Right cardiac atrium (tissue), 5 donors: ENCODE measurements around the gene CBARP. TPM values are rescaled to one million over a fixed set of nuclear protein-coding genes. Genes with fewer than 3 reads are reported as not detected.

Source experiments
- ATAC-seq, 2 donors: fragments of 200-7000 bp; cut with Tn5 transposase; one replicate each; pipeline versions ENCODE4 v1.8.0 to v1.9.1; 2020; ENCODE audit warnings: moderate library complexity in 2 of 2, mild to moderate bottlenecking in 1 of 2
- DNase-seq, 3 donors: peaks; one replicate each; pipeline ENCODE4 v3.0.0-alpha.2; 2020
- H3K27ac ChIP-seq: one replicate; pipeline ENCODE4 v1.5.1; 2013; ENCODE audit warnings: mild to moderate bottlenecking, low read length, control low read depth, moderate library complexity
- H3K27me3 ChIP-seq: one replicate; pipeline ENCODE4 v1.6.1; 2013; ENCODE audit not compliant: control insufficient read depth, insufficient read depth
- H3K4me1 ChIP-seq: one replicate; pipeline ENCODE4 v1.6.1; 2013; ENCODE audit warnings: low read length; ENCODE audit not compliant: control insufficient read depth, insufficient read depth
- H3K4me3 ChIP-seq: one replicate; pipeline ENCODE4 v1.5.1; 2013; ENCODE audit warnings: low read length, control low read depth
- H3K9me3 ChIP-seq: one replicate; pipeline ENCODE4 v1.6.1; 2013; ENCODE audit warnings: low read length; ENCODE audit not compliant: control insufficient read depth
- WGBS: extraction: QIAGEN DNeasy Blood & Tissue Kit; methylation state at CpG from one replicate; pipeline ENCODE4 v1.1.7; 2013; 5-methylcytosine and 5-hydroxymethylcytosine counted together
- intact Hi-C, 4 donors: fragments of 100-400 bp; cut with DNase I; formaldehyde crosslinking; loops; one replicate each; pipeline versions ENCODE4 v1.11.0 to v1.14.0; 2022 to 2023
- polyA plus RNA-seq: library from polyadenylated mRNA; stranded (reverse); fragments of 200-250 nt; gene quantifications from one replicate; pipeline ENCODE4 v1.2.3, GENCODE V29; 2013
- total RNA-seq, 4 donors: library from RNA; stranded (reverse); fragmentation: NEBNext Ultra II Directional; extraction: Animal tissue kit (Norgen Biotek cat#: 25700); gene quantifications; one replicate each; pipeline ENCODE4 v1.2.1, GENCODE V29; 2021
- donor health status: healthy with polysubstance abuse.
- donor health status: DM: no; HTN: yes; CAD: no.
- donor health status: DM: no; HTN: no; CAD: no.
- donor health status: DM: no; HTN: yes; CAD: no; lungs with severe emphysema.
- donor health status: DM: yes; HTN: yes; CAD: no.

CBARP gene
- total and polyA plus RNA-seq, 5 donors = 0.89 to 2.2 (median 1.2) TPM

DNA sequence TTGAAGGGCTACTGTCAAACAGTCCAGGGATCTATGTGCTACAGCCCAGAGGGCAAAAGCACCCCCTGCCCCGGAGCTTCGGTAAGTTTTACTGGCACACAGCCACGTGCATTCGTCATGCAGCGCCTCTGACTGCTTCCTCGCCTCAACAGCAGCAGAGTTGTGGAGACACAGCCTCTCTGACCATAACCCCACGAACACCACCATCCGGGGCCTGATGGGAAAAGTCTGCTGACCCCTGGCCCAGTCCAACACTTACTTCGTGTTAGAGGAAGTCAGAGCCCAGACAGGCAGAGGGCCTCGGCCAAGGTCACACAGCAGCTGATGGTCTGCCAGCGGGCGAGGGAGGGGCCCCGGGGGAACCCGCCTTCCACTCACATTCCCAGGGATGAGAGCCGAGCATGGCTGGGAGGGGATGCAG, 5.1 kb downstream of the CBARP start:
- 21% methylated on average over 15 of the region's 15 CpGs for WGBS
- H3K9me3 ChIP-seq = no peaks in the 10 kb centered on the region
- ATAC-seq = peak; percentile 5 to 31
- no peaks in the 10 kb centered on the region for H3K4me1 ChIP-seq
- peak in 2 of 3 donors; percentile 73 to 82 for DNase-seq
- H3K4me3 ChIP-seq = no peak overlapping the region
- no peaks in the 10 kb centered on the region for H3K27me3 ChIP-seq
- intact Hi-C loops = no loop called here
- H3K27ac ChIP-seq = peak overlapping the region; percentile 43

DNA sequence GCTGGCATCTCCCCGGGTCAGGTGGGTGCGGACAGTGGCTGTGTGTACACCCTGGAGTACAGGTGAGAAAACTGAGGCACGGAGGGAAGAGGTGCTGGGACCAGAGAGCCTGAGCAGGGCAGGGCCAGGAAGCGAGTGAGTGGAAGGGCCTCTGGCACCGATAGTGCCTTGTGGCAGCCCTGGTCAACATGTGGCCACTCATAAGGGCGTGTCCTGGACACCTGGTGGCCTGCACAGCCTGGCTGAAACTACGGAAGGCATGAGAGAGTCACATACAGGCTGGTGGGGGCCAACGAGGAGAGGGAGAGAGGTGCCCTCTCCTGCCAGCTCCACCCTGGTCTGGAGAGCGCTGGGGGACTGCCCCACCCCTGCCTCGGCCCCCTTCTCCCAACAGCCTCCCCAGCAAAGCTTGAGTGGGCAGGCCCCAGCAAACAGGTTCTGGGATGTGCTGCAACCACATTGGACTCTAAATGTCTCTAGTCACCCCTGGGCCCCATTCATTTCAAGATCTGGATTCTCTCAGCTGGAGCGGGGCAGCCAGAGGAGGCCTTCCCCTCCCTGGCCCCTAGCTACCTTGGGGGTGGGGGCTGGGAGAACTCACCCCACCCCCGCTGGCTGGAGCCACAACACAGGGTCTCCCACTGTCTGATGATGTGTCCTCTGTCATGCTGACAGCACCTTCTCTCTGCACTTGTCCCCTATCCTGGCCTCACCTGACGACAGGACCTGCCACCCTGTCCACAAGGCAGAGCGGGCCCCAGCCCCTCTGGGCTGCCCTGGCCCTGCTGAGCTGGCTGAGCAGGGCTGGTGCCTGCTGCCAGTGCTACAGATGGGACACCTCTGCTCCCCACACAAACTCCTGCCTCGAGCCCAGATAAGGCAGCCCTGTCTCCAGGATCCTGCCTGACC, 5.8 kb downstream of the CBARP start:
- peak in 1 of 2 donors; percentile 2 for ATAC-seq
- no peaks in the 10 kb centered on the region for H3K4me1 ChIP-seq
- H3K9me3 ChIP-seq = no peaks in the 10 kb centered on the region
- WGBS = 78% methylated on average over 15 of the region's 15 CpGs
- H3K27me3 ChIP-seq = no peaks in the 10 kb centered on the region
- peak overlapping the region; percentile 43 for H3K27ac ChIP-seq
- no peak overlapping the region for H3K4me3 ChIP-seq
- no peak for DNase-seq
- intact Hi-C loops = no loop called here

DNA sequence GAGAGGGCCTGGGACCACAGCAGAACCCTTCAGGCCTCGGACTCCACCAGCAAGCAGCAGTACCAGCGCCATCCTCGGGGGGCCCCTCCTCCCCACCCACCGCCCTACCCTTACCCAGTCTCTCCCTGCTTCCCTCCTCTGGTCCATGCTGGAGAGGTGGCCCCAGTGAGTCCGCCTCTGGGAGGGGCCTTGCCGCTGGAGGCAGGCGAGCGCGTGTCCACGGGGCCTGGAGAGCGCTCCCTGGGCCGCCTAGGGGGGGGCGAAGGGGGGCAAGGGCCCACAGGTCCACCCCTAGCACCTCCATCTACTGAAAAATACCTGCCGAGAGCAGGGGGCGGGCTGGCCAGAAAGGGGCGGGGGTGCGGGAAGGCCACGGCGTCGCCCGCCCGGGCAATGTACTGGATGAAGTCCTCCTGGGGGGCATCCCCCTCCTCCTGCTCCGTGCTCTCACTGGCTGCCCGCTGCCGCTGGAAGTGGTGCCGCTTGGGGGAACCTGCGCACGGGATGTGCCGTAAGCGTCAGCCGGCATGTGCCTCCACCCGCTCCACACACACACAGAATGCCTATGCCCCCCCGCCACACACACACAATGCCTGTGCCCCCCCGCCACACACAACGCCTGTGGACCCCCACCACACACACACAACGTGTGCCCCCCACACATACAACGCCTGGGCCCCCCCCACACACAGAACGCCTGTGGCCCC, 6.9 kb downstream of the CBARP start:
- H3K9me3 ChIP-seq = no peaks in the 10 kb centered on the region
- intact Hi-C loops = no loop called here

DNA sequence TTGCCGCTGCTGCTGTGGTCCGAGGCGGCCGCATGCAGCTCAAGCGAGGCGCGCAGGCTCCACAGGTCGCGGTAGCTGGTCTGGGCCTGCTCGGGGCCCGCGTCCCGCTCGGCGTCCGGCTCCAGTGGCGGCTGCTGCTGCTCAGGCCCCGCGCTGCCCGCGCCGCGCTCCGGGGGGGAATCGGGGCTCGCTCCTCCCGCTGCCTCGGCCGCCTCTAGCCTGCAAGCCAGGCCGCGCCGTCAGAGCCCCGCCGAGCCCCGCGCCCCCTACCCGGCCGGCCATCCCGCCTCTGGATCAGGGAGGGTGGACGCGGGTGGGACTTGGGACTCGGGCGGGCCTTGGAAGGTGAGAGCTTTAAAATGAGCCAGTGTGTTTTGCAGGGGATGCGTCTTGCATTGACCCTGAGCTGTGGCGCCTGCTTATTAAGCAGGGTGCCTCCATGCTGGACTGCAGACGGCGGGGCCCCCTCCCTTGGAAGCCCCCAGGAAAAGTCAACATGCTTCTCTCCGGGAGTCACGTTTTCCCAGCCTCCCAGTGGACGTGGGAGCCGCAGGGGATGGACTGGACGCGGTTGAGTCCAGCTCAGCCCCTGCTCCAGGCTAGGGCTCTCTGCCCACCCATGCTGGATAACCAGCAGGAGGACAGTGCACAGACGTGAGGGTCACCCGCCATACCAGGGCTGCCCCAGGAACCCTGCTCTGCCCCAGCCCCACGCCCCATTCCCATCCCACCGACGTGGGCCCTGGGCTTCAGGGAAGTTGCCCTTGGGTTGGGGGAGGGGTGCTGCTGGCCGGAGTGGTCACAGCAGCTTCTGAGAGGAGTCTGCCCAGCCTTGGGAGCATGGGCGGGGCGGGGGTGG, 7.7 kb downstream of the CBARP start:
- Histone ChIP-seq H3K4me1 (no peaks in the 10 kb centered on the region), H3K27ac (no peak overlapping the region), H3K9me3 (no peaks in the 10 kb centered on the region), H3K4me3 (no peak overlapping the region), H3K27me3 (no peaks in the 10 kb centered on the region)
- intact Hi-C loops = no loop called here
- no peak for ATAC-seq
- DNase-seq = no peak
- 90% methylated on average over 61 of the region's 61 CpGs for WGBS

More for the DNA sequence above, 6.9 kb downstream of the CBARP start:
- DNase-seq = no peak
- no peak for ATAC-seq
- Histone ChIP-seq H3K4me3 (no peak overlapping the region), H3K27ac (no peak overlapping the region), H3K27me3 (no peaks in the 10 kb centered on the region), H3K4me1 (no peaks in the 10 kb centered on the region)
- WGBS = 84% methylated on average over 38 of the region's 38 CpGs

DNA sequence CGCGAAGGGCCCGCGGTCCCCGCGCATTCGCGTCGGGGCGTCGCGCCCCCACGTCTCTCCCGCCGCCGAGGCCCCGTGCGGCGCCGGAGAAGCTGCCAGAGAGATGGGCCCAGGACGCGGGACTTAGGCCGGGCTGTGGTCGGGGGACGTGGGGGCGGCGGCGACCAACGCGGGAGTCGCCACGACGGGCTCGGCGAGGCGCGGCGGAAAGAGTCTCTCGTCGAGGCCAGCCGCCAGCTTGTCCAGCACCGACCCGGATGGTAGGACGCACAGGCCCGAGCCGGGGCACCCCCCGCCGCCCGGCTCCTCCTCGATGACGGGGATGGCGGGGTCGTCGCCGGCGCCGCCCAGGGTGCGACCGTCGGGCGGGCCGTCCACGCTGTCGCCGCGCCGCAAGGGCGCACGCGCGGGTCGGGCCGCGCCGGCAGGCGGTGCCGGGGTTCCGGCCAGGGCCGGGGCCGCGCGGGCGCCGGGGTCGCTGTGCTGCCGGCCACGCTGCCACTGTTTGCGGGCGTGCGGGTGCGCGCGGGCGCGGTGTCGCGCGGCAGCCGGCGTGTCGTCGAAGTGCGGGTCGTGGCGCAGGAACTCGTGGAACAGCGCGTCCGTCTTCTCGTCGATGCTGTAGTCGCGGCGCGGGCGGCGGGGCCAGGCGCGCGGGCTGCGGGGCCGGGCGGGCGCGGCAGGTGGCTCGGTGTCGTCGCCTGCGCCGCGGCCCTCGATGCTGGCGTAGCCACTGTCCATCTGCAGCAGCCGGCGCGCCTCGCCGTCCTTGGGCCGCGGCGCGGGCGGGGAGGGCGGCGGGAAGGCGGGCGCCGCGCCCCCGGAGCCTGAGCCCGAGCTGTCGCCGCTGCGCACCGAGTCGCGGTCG, 8.5 kb downstream of the CBARP start:
- ATAC-seq = no peak
- intact Hi-C loops = no loop called here
- DNase-seq = no peak
- Histone ChIP-seq H3K9me3 (no peaks in the 10 kb centered on the region), H3K4me1 (no peaks in the 10 kb centered on the region), H3K4me3 (no peak overlapping the region), H3K27me3 (no peaks in the 10 kb centered on the region), H3K27ac (no peak overlapping the region)
- WGBS = 95% methylated on average over 158 of the region's 158 CpGs

DNA sequence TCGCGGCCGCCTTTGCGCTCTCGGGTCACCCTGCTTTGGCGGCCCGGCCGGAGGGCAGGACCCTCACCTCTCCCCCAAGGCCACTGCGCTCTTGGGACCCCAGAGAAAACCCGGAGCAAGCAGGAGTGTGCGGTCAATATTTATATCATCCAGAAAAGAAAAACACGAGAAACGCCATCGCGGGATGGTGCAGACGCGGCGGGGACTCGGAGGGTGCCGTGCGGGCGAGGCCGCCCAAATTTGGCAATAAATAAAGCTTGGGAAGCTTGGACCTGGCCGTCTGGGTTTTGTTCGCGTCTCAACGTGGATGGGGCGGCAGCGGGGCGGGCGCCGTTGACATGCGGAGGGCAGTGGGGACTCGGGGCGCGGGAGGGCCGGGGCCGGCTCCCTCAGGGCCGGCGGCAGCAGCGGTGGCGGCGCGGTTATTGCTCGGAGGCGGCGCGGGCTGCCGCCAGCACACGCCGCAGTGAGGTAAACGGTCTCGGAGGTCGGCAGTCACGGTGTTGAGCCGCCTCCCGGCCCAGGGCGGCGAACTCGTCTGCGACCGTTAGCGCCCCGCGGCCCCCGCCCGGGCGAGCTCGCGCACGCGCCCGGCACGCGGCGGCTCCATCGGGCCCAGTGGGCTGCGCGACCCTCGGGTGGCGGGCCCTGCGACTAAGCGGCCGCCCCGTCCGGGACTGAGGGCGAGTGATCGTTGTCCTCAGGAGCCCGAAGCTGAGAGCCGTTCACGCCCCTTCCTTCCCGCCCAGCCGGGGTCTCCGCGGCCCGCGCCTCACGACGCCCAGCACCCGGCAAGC, 9.4 kb downstream of the CBARP start:
- no peak for ATAC-seq
- no peak for DNase-seq
- intact Hi-C loops = no loop called here
- Histone ChIP-seq H3K27ac (no peak overlapping the region), H3K9me3 (no peaks in the 10 kb centered on the region), H3K27me3 (no peaks in the 10 kb centered on the region), H3K4me3 (no peak overlapping the region), H3K4me1 (no peaks in the 10 kb centered on the region)
- 96% methylated on average over 100 of the region's 100 CpGs for WGBS

DNA sequence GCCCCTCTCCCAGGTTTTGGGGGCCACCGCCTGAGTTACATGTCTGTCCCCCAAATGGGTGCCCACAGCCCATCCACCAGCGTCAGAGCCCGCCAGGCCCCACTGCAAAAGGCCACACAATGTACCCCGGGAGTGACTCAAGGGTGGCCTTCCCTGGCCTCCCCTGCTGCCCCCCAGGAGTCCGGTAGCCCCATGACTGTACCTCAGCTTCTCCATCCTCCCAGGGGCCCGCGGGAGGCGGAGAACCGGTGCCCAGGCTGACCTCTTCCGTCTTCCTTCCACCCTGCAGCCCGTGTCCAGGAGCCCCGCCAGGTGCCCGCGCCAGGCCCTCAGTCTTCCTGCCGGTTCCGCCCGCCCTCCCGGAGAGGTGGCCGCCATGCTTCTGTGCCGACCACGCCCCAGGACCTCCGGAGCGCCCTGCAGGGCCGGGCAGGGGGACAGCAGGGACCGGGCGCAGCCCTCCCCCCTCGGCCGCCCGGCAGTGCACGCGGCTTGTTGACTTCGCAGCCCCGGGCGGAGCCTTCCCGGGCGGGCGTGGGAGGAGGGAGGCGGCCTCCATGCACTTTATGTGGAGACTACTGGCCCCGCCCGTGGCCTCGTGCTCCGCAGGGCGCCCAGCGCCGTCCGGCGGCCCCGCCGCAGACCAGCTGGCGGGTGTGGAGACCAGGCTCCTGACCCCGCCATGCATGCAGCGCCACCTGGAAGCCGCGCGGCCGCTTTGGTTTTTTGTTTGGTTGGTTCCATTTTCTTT, 10.3 kb downstream of the CBARP start:
- Histone ChIP-seq H3K9me3 (no peaks in the 10 kb centered on the region), H3K4me3 (no peak overlapping the region), H3K4me1 (no peaks in the 10 kb centered on the region), H3K27ac (no peak overlapping the region), H3K27me3 (no peaks in the 10 kb centered on the region)
- intact Hi-C loops = no loop called here
- WGBS = 92% methylated on average over 56 of the region's 56 CpGs
- DNase-seq (no peak), ATAC-seq (no peak)

DNA sequence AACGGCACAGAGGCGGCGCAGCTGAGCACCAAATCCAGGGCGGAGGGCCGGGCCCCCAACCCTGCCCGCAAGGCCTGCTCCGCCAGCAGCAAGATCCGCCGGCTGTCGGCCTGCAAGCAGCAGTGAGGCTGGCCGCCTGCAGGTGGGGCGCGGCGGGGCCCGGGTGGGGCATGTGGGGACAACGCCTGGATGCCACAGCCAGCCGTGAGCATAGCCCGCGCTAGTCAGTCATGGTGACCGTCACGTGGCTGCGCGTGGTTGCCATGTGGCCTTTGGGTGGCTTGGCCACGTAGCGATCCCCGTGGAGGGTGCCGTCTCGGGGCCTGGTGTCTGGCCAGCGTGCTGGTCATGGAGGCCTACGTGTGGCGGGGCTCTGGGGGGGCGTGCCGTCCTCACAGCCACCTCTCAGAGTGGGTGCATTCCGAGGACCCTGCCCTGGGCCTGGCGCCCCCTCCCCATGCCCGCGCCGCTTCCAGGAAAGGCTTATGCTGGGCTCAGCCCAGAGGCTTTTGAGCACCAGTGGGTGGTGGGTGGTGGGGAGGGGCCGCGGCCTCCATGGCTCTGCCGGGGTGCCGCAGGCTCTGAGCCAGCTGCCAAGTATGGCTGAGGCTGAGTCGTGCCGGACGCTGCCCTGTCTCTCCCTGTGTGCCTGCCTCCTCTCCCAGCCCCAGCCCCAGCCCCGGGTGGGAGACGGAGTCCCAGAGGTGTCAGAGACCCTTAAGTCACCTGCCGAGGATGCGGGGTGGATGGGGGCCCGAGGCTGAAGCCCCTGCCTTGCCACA, 11.1 kb downstream of the CBARP start:
- no peaks in the 10 kb centered on the region for H3K4me1 ChIP-seq
- DNase-seq (no peak), ATAC-seq (no peak)
- intact Hi-C loops = no loop called here
- WGBS = 92% methylated on average over 50 of the region's 50 CpGs
- no peak overlapping the region for H3K27ac ChIP-seq
- no peaks in the 10 kb centered on the region for H3K9me3 ChIP-seq
- no peaks in the 10 kb centered on the region for H3K27me3 ChIP-seq
- H3K4me3 ChIP-seq = no peak overlapping the region

DNA sequence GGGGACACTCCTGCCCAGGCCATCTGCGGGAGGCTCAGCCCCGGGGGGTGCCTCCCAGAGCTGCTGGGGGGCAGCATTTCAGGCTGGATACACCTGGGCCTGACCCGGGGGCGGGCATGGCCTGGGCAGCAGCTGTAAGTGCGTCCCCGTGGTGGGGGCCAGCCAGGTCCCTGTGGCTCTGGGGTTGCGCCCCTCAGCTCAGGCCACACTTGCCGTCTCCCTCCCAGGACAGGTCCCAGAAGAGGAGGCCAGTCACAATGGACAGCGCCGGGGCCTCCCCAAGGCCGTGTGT, 11.6 kb downstream of the CBARP start:
- Histone ChIP-seq H3K4me1 (no peaks in the 10 kb centered on the region), H3K27me3 (no peaks in the 10 kb centered on the region), H3K27ac (no peak overlapping the region), H3K9me3 (no peaks in the 10 kb centered on the region), H3K4me3 (no peak overlapping the region)
- ATAC-seq = no peak
- intact Hi-C loops = no loop called here
- DNase-seq = no peak
- WGBS = 93% methylated on average over 11 of the region's 11 CpGs
